ENCODE data around the gene IFFO2.
A peak's percentile ranks its signal among the peaks of the same experiment; 100 is the strongest.

IFFO2 gene

GRCh38 chr1:18917071-18917799, 39.2 kb downstream of the IFFO2 start:
- H3K27ac ChIP-seq (ENCODE audit: low read depth, low read length): no peak overlapping the region
- TF ChIP-seq EZH2phosphoT487 (IDR thresholded peaks at IDR 0.05; ENCODE audit: borderline replicate concordance, low read length) (no peak), CTCF (IDR thresholded peaks at IDR 0.05; ENCODE audit: low read depth, low read length, poor library complexity, severe bottlenecking) (no peak)

GRCh38 chr1:18915341-18915740, 41.1 kb downstream of the IFFO2 start:
- H3K9me3 ChIP-seq (ENCODE audit: control insufficient read depth, insufficient read depth, low read length): no peaks in the 10 kb centered on the region
- H3K27ac ChIP-seq (ENCODE audit: low read depth, low read length): no peak overlapping the region
- H3K4me2 ChIP-seq (ENCODE audit: low read length): no peak overlapping the region
- no peaks in the 10 kb centered on the region for H3K36me3 ChIP-seq (ENCODE audit: control insufficient read depth, low read length)
- no peaks in the 10 kb centered on the region for H3K27me3 ChIP-seq (ENCODE audit: control insufficient read depth, low read length)
- no peaks in the 10 kb centered on the region for H3K9me2 ChIP-seq (replicated peaks; ENCODE audit: control insufficient read depth, low read length)
- no peaks in the 10 kb centered on the region for H4K20me1 ChIP-seq (ENCODE audit: control insufficient read depth, insufficient read depth, low read depth, low read length)
- no peaks in the 10 kb centered on the region for H3K4me1 ChIP-seq (ENCODE audit: control insufficient read depth, low read length)
- H3K4me3 ChIP-seq (ENCODE audit: low read length): no peak overlapping the region
- H3K79me2 ChIP-seq (ENCODE audit: control insufficient read depth, low read length): no peaks in the 10 kb centered on the region
- TF ChIP-seq EZH2phosphoT487 (IDR thresholded peaks at IDR 0.05; ENCODE audit: borderline replicate concordance, low read length) (no peak), CTCF (IDR thresholded peaks at IDR 0.05; ENCODE audit: low read depth, low read length, poor library complexity, severe bottlenecking) (no peak)
- H3F3A ChIP-seq (ENCODE audit: control insufficient read depth, insufficient read depth): no peaks in the 10 kb centered on the region

More at GRCh38 chr1:18917071-18917799, 39.2 kb downstream of the IFFO2 start:
- Histone ChIP-seq H3K4me3 (ENCODE audit: low read length) (no peak overlapping the region), H3K9me3 (ENCODE audit: control insufficient read depth, insufficient read depth, low read length) (no peaks in the 10 kb centered on the region), H3K79me2 (ENCODE audit: control insufficient read depth, low read length) (no peaks in the 10 kb centered on the region), H3K4me2 (ENCODE audit: low read length) (no peak overlapping the region), H3K4me1 (ENCODE audit: control insufficient read depth, low read length) (no peaks in the 10 kb centered on the region), H3K36me3 (ENCODE audit: control insufficient read depth, low read length) (no peaks in the 10 kb centered on the region), H3K9me2 (replicated peaks; ENCODE audit: control insufficient read depth, low read length) (no peaks in the 10 kb centered on the region), H4K20me1 (ENCODE audit: control insufficient read depth, insufficient read depth, low read depth, low read length) (no peaks in the 10 kb centered on the region), H3F3A (ENCODE audit: control insufficient read depth, insufficient read depth) (no peaks in the 10 kb centered on the region), H3K27me3 (ENCODE audit: control insufficient read depth, low read length) (no peaks in the 10 kb centered on the region)

GRCh38 chr1:18913065-18913835, 43.2 kb downstream of the IFFO2 start:
- H3K9me2 ChIP-seq (replicated peaks; ENCODE audit: control insufficient read depth, low read length): no peaks in the 10 kb centered on the region
- H3K27ac ChIP-seq (ENCODE audit: low read depth, low read length): no peak overlapping the region
- H3K4me3 ChIP-seq (ENCODE audit: low read length): no peak overlapping the region
- H3K79me2 ChIP-seq (ENCODE audit: control insufficient read depth, low read length): no peaks in the 10 kb centered on the region
- H3K4me1 ChIP-seq (ENCODE audit: control insufficient read depth, low read length): peaks cover 4% of the 10 kb centered on the region
- no peaks in the 10 kb centered on the region for H4K20me1 ChIP-seq (ENCODE audit: control insufficient read depth, insufficient read depth, low read depth, low read length)
- no peak overlapping the region for H3K4me2 ChIP-seq (ENCODE audit: low read length)
- no peaks in the 10 kb centered on the region for H3K27me3 ChIP-seq (ENCODE audit: control insufficient read depth, low read length)
- no peaks in the 10 kb centered on the region for H3K9me3 ChIP-seq (ENCODE audit: control insufficient read depth, insufficient read depth, low read length)
- no peaks in the 10 kb centered on the region for H3F3A ChIP-seq (ENCODE audit: control insufficient read depth, insufficient read depth)
- H3K36me3 ChIP-seq (ENCODE audit: control insufficient read depth, low read length): no peaks in the 10 kb centered on the region
- no peak for TF ChIP-seq EZH2phosphoT487 (IDR thresholded peaks at IDR 0.05; ENCODE audit: borderline replicate concordance, low read length)
- peak; percentile 100 for TF ChIP-seq CTCF (IDR thresholded peaks at IDR 0.05; ENCODE audit: low read depth, low read length, poor library complexity, severe bottlenecking)

Data from DOHH2 (cell line).